HepG2 (cell line): ENCODE data around the gene ATN1. TPM values are rescaled to one million over a fixed set of nuclear protein-coding genes. Genes with fewer than 3 reads are reported as not detected.
A peak's percentile ranks its signal among the peaks of the same experiment; 100 is the strongest.

Experiments
- ADNP ChIP-seq: sonication (generic); formaldehyde crosslinking; IDR thresholded peaks from 2 replicates; pipeline ENCODE4 v1.4.0; 2020; ENCODE audit warnings: missing genetic modification reagents
- CBFB ChIP-seq: sonication (generic); formaldehyde crosslinking; IDR thresholded peaks from 2 replicates; pipeline ENCODE4 v1.4.0; 2020; ENCODE audit warnings: missing genetic modification reagents
- ELF4 ChIP-seq: sonication (generic); formaldehyde crosslinking; IDR thresholded peaks from 2 replicates; pipeline ENCODE4 v1.5.0; 2020; ENCODE audit warnings: missing genetic modification reagents, mild to moderate bottlenecking, moderate library complexity, borderline replicate concordance
- GFI1 ChIP-seq: sonication (generic); formaldehyde crosslinking; IDR thresholded peaks from 2 replicates; pipeline ENCODE4 v1.5.0; 2020; ENCODE audit warnings: missing genetic modification reagents, mild to moderate bottlenecking, borderline replicate concordance
- HNF4G ChIP-seq, 2 experiments: sonication (generic) in 1 of 2; formaldehyde crosslinking in 1 of 2; IDR thresholded peaks; 2 replicates each; pipeline versions ENCODE4 v1.4.0 to v1.6.1; 2011 to 2020; ENCODE audit warnings: borderline replicate concordance in 2 of 2, low read depth in 2 of 2, mild to moderate bottlenecking in 2 of 2, low read length in 1 of 2, missing genetic modification reagents in 1 of 2, moderate library complexity in 1 of 2
- IRF2 ChIP-seq: IDR thresholded peaks from 2 replicates; pipeline ENCODE4 v1.6.1; 2018; ENCODE audit warnings: missing genetic modification reagents, missing compliant biosample characterization
- KDM5B ChIP-seq: sonication (generic); formaldehyde crosslinking; IDR thresholded peaks from 2 replicates; pipeline ENCODE4 v1.4.0; 2020; ENCODE audit warnings: missing genetic modification reagents, mild to moderate bottlenecking, borderline replicate concordance
- NFE2 ChIP-seq: sonication (generic); formaldehyde crosslinking; IDR thresholded peaks from 2 replicates; pipeline ENCODE4 v1.4.0; 2020; ENCODE audit warnings: missing genetic modification reagents
- NR2C2 ChIP-seq: sonication (generic); formaldehyde crosslinking; IDR thresholded peaks from 2 replicates; pipeline ENCODE4 v1.4.0; 2020; ENCODE audit warnings: missing genetic modification reagents, mild to moderate bottlenecking, moderate library complexity, borderline replicate concordance
- TBX2 ChIP-seq: sonication (generic); formaldehyde crosslinking; IDR thresholded peaks from 2 replicates; pipeline ENCODE4 v1.5.0; 2020; ENCODE audit warnings: missing genetic modification reagents, mild to moderate bottlenecking, borderline replicate concordance
- ZBTB20 ChIP-seq: sonication (generic); formaldehyde crosslinking; IDR thresholded peaks from 2 replicates; pipeline ENCODE4 v1.8.1; 2023; ENCODE audit warnings: missing genetic modification reagents, low read depth, mild to moderate bottlenecking, borderline replicate concordance
- ZBTB7A ChIP-seq: sonication (generic); formaldehyde crosslinking; IDR thresholded peaks from 2 replicates; pipeline ENCODE4 v1.8.0; 2022; ENCODE audit warnings: mild to moderate bottlenecking, missing genetic modification reagents
- ZMYM4 ChIP-seq: sonication (generic); formaldehyde crosslinking; IDR thresholded peaks from 2 replicates; pipeline ENCODE4 v1.8.1; 2023; ENCODE audit warnings: mild to moderate bottlenecking, missing genetic modification reagents
- ZNF232 ChIP-seq: sonication (generic); formaldehyde crosslinking; IDR thresholded peaks from 2 replicates; pipeline ENCODE4 v1.4.0; 2020; ENCODE audit warnings: missing genetic modification reagents, borderline replicate concordance
- ZNF234 ChIP-seq: sonication (generic); formaldehyde crosslinking; conservative IDR thresholded peaks from 2 replicates; pipeline ENCODE4 v1.5.1; 2020; ENCODE audit warnings: mild to moderate bottlenecking, missing genetic modification reagents
- ZNF343 ChIP-seq: sonication (generic); formaldehyde crosslinking; IDR thresholded peaks from 2 replicates; pipeline ENCODE4 v1.4.0; 2020; ENCODE audit warnings: mild to moderate bottlenecking, missing genetic modification reagents
- ZNF431 ChIP-seq: sonication (generic); formaldehyde crosslinking; IDR thresholded peaks from 2 replicates; pipeline ENCODE4 v1.9.0; 2022; ENCODE audit warnings: missing genetic modification reagents, low read depth, mild to moderate bottlenecking, borderline replicate concordance
- ZNF569 ChIP-seq: sonication (generic); formaldehyde crosslinking; IDR thresholded peaks from 2 replicates; pipeline ENCODE4 v1.5.0; 2020; ENCODE audit warnings: mild to moderate bottlenecking, missing genetic modification reagents, moderate library complexity, borderline replicate concordance
- polyA plus RNA-seq, 8 experiments: library from polyadenylated mRNA; depleted of rRNA in 3 of 8; stranded (reverse) in 7 of 8; unstranded in 1 of 8; fragments of >200 nt; fragmentation: Illumina TruSeq in 4 of 8; extraction: Trizol in 4 of 8; gene quantifications; 2 replicates each; pipeline versions ENCODE4 v1.2.1 to v1.2.3, GENCODE V29; 2011 to 2016; ENCODE audit warnings: low read depth in 4 of 8, missing spikeins in 1 of 8, mixed read lengths in 1 of 8; ENCODE audit not compliant: insufficient read depth in 1 of 8
- total RNA-seq, 5 experiments: library from RNA; depleted of rRNA; stranded (reverse); fragments of >200 nt; fragmentation: Illumina TruSeq; extraction: Trizol; gene quantifications; 2 replicates each; pipeline ENCODE4 v1.2.3, GENCODE V29; 2016; ENCODE audit warnings: low read depth in 1 of 5
- TF ChIP-seq, protein P1 (sequence below): sonication (generic); formaldehyde crosslinking; IDR thresholded peaks from 2 replicates; pipeline ENCODE4 v1.4.0; 2020; ENCODE audit warnings: missing genetic modification reagents
- TF ChIP-seq, protein P2 (sequence below): sonication (generic); formaldehyde crosslinking; IDR thresholded peaks from 2 replicates; pipeline ENCODE4 v1.8.1; 2023; ENCODE audit warnings: mild to moderate bottlenecking, missing genetic modification reagents
- TF ChIP-seq, protein P3 (sequence below), 2 experiments: sonication (generic) in 1 of 2; formaldehyde crosslinking in 1 of 2; IDR thresholded peaks; 2 replicates each; pipeline versions ENCODE4 v1.5.1 to v1.6.1; 2011 to 2020; ENCODE audit warnings: borderline replicate concordance in 1 of 2, low read depth in 1 of 2, low read length in 1 of 2, mild to moderate bottlenecking in 1 of 2, missing genetic modification reagents in 1 of 2, moderate library complexity in 1 of 2

Gene ATN1
- total and polyA plus RNA-seq, 2 of the 13 experiments (the other 11 are each of a cell fraction or from before 2014, with no cell fraction given), result 2.1 to 8.6 TPM

DNA sequence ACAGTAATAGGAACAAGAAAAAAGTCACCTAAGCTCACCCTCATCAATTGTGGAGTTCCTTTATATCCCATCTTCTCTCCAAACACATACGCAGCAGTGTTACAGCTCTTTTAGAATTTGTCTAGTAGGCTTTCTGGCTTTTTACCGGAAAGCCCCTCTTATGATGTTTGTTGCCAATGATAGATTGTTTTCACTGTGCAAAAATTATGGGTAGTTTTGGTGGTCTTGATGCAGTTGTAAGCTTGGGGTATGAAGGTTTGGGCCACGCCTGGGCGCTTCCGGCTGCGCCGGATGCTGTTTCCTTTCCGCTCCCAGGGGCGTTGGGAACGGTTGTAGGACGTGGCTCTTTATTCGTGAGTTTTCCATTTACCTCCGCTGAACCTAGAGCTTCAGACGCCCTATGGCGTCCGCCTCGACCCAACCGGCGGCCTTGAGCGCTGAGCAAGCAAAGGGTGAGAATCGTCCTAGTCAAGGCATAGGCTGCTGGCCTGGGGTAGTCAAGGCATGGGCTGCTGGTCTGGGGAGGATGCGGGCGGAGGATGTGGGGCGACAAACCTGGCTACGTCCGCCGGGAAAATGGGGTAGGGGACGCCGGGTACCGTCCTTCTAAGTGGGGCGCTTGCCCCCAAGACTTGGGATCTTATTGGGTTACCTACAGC lies 16.1 kb downstream of the ATN1 start, which contains the start of the genes C12orf57 and RNU7-1 (continued):
- no peak; the same call in 1 of the 2 replicates for TF ChIP-seq ZNF569 (CRISPR knock-in tag)
- no peak; the same call in 1 of the 2 replicates for TF ChIP-seq ZNF431 (CRISPR knock-in tag)
- TF ChIP-seq, protein P1, sequence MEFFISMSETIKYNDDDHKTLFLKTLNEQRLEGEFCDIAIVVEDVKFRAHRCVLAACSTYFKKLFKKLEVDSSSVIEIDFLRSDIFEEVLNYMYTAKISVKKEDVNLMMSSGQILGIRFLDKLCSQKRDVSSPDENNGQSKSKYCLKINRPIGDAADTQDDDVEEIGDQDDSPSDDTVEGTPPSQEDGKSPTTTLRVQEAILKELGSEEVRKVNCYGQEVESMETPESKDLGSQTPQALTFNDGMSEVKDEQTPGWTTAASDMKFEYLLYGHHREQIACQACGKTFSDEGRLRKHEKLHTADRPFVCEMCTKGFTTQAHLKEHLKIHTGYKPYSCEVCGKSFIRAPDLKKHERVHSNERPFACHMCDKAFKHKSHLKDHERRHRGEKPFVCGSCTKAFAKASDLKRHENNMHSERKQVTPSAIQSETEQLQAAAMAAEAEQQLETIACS (CRISPR knock-in tag), result no peak; the same call in 1 of the 2 replicates
- TF ChIP-seq ADNP (CRISPR knock-in tag), result no peak
- no peak for TF ChIP-seq TBX2
- TF ChIP-seq CBFB (CRISPR knock-in tag), result peak; percentile 42; the same call in 1 of the 2 replicates
- TF ChIP-seq NR2C2 (CRISPR knock-in tag), result peak; percentile 43
- TF ChIP-seq NFE2 (CRISPR knock-in tag), result peak; percentile 52; the same call in 1 of the 2 replicates
- TF ChIP-seq ZBTB20 (CRISPR knock-in tag), result no peak
- TF ChIP-seq KDM5B (CRISPR knock-in tag), result peak; percentile 70; the same call in 1 of the 2 replicates
- TF ChIP-seq ZBTB7A (CRISPR knock-in tag), result no peak; the same call in 1 of the 2 replicates
- 0 out of 2 replicates have a peak, but pooled peaks have one; percentile 9 for TF ChIP-seq GFI1 (CRISPR knock-in tag)
- no peak; the same call in 1 of the 2 replicates for TF ChIP-seq ZNF343 (CRISPR knock-in tag)
- TF ChIP-seq IRF2 (CRISPR knock-in tag), result peak; percentile 90
- peak; percentile 64; the same call in 1 of the 2 replicates for TF ChIP-seq ZNF232 (CRISPR knock-in tag)
- no peak; the same call in 1 of the 2 replicates for TF ChIP-seq ELF4 (CRISPR knock-in tag)
- TF ChIP-seq, protein P2, sequence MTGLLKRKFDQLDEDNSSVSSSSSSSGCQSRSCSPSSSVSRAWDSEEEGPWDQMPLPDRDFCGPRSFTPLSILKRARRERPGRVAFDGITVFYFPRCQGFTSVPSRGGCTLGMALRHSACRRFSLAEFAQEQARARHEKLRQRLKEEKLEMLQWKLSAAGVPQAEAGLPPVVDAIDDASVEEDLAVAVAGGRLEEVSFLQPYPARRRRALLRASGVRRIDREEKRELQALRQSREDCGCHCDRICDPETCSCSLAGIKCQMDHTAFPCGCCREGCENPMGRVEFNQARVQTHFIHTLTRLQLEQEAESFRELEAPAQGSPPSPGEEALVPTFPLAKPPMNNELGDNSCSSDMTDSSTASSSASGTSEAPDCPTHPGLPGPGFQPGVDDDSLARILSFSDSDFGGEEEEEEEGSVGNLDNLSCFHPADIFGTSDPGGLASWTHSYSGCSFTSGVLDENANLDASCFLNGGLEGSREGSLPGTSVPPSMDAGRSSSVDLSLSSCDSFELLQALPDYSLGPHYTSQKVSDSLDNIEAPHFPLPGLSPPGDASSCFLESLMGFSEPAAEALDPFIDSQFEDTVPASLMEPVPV (CRISPR knock-in tag), result peak; percentile 63; the same call in 1 of the 2 replicates
- TF ChIP-seq HNF4G (IDR thresholded peaks at IDR 0.05; ENCODE audit: borderline replicate concordance, low read depth, low read length), result no peak
- TF ChIP-seq HNF4G (CRISPR knock-in tag; IDR thresholded peaks at IDR 0.05; ENCODE audit: borderline replicate concordance, low read depth), result 0 out of 2 replicates have a peak, but pooled peaks have one; percentile 19
- TF ChIP-seq ZNF234 (CRISPR knock-in tag), result no peak
- TF ChIP-seq ZMYM4 (CRISPR knock-in tag), result peak; percentile 57; the same call in 1 of the 2 replicates
- TF ChIP-seq, protein P3, sequence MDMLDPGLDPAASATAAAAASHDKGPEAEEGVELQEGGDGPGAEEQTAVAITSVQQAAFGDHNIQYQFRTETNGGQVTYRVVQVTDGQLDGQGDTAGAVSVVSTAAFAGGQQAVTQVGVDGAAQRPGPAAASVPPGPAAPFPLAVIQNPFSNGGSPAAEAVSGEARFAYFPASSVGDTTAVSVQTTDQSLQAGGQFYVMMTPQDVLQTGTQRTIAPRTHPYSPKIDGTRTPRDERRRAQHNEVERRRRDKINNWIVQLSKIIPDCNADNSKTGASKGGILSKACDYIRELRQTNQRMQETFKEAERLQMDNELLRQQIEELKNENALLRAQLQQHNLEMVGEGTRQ (IDR thresholded peaks at IDR 0.05; ENCODE audit: low read depth, low read length), result no peak
- TF ChIP-seq, protein P3 (CRISPR knock-in tag; IDR thresholded peaks at IDR 0.05; ENCODE audit: borderline replicate concordance), result no peak; the same call in 1 of the 2 replicates
